Thyroid gland (tissue), 4 donors: ENCODE data around the gene MTA1. TPM values are rescaled to one million over a fixed set of nuclear protein-coding genes. Genes with fewer than 3 reads are reported as not detected.

ENCODE experiments used
- DNase-seq, 2 donors: peaks; one replicate each; pipeline ENCODE4 v3.0.0-alpha.2; 2019
- H3K27ac ChIP-seq, 3 donors: fragments of 200-600 bp; sonication (generic); 1 replicate in 2 of 3; 2 replicates in 1 of 3; pipeline ENCODE4 v1.5.1; 2016 to 2019; ENCODE audit warnings: mild to moderate bottlenecking in 1 of 3, moderate library complexity in 1 of 3
- H3K27me3 ChIP-seq: fragments of 200-600 bp; sonication (generic); one replicate; pipeline ENCODE4 v1.5.1; 2019
- H3K36me3 ChIP-seq, 2 donors: fragments of 200-600 bp; sonication (generic); one replicate each; pipeline ENCODE4 v1.5.1; 2016 to 2019
- H3K4me1 ChIP-seq, 2 donors: fragments of 200-600 bp; sonication (generic); one replicate each; pipeline ENCODE4 v1.5.1; 2017 to 2019
- H3K4me3 ChIP-seq, 3 donors: fragments of 200-600 bp; sonication (generic); replicated peaks in 1 of 3; 1 replicate in 2 of 3; 2 replicates in 1 of 3; pipeline ENCODE4 v1.5.1; 2016; ENCODE audit warnings: mild to moderate bottlenecking in 1 of 3
- H3K9me3 ChIP-seq: fragments of 200-600 bp; sonication (generic); one replicate; pipeline ENCODE4 v1.5.1; 2017
- CTCF ChIP-seq, 6 experiments: fragments of 200-600 bp in 3 of 6; fragments of 450-650 bp in 3 of 6; sonication (generic) in 3 of 6; IDR thresholded peaks; one replicate each; pipeline ENCODE4 v1.5.1; 2016 to 2019; ENCODE audit warnings: antibody characterized with exemption in 6 of 6, mild to moderate bottlenecking in 2 of 6, inconsistent platforms in 1 of 6, moderate library complexity in 1 of 6
- POLR2A ChIP-seq, 2 donors: fragments of 450-650 bp; IDR thresholded peaks; one replicate each; pipeline ENCODE4 v1.6.1; 2017; ENCODE audit warnings: antibody characterized with exemption in 2 of 2, mild to moderate bottlenecking in 2 of 2, moderate library complexity in 1 of 2
- WGBS, 2 donors: methylation state at CpG; one replicate each; pipeline ENCODE4 v1.1.5; 2017; 5-methylcytosine and 5-hydroxymethylcytosine counted together
- intact Hi-C: fragments of 100-400 bp; cut with DNase I; formaldehyde crosslinking; loops from one replicate; pipeline ENCODE4 v1.15.1; 2023
- total RNA-seq, 4 donors: library from RNA; depleted of rRNA; stranded (reverse); fragments of >200 nt; gene quantifications; one replicate each; pipeline ENCODE4 v1.2.3, GENCODE V29; 2016

MTA1 gene
- total RNA-seq, 4 donors from 2014 or later = 66.2 to 111 (median 90.0) TPM

- Histone ChIP-seq H3K36me3 (no peaks in the 10 kb centered on the region), H3K9me3 (no peaks in the 10 kb centered on the region), H3K4me1 (peaks cover 3 to 16% of the 10 kb centered on the region in 2 donors), H3K27ac (no peak overlapping the region), H3K4me3 (no peak overlapping the region), H3K27me3 (no peaks in the 10 kb centered on the region)
- DNase-seq = no peak
- TF ChIP-seq POLR2A (IDR thresholded peaks at IDR 0.05) (no peak), CTCF (IDR thresholded peaks at IDR 0.05) (no peak)
- WGBS, 2 donors = 94 to 95% methylated on average over 9 of the region's 9 CpGs
- intact Hi-C loops = no loop called here
These were observed 8.4 kb downstream of the MTA1 start for GRCh38 chr14:105427936-105428485.

DNA sequence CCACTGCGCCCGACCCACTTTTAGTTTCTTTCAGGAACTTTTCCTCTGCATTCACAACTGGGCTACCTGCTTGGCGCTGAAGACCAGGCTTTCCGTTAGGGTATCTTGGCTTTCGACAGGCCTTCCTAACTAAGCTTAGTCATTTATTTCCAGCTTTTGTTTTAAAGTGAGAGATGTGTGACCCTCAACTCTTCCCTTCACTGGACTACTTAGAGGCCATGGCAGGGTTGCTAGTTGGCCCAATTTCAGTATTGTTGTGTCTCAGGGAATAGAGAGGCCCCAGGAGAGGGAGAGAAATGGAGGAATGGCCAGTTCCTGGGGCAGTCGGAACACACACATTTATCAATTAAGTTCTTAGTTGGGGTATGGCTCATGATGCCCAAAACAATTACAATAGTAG, 10.4 kb downstream of the MTA1 start:
- Histone ChIP-seq H3K27ac (no peak overlapping the region), H3K9me3 (no peaks in the 10 kb centered on the region), H3K27me3 (no peaks in the 10 kb centered on the region), H3K4me3 (no peak overlapping the region), H3K4me1 (peaks cover 3 to 16% of the 10 kb centered on the region in 2 donors), H3K36me3 (no peaks in the 10 kb centered on the region)
- TF ChIP-seq POLR2A (IDR thresholded peaks at IDR 0.05) (no peak), CTCF (IDR thresholded peaks at IDR 0.05) (no peak)
- intact Hi-C loops = no loop called here
- DNase-seq = no peak
- WGBS, 2 donors = 85 to 91% methylated on average over 6 of the region's 6 CpGs

GRCh38 chr14:105430565-105430964, 10.9 kb downstream of the MTA1 start:
- Histone ChIP-seq H3K27me3 (no peaks in the 10 kb centered on the region), H3K4me1 (peaks cover 3 to 16% of the 10 kb centered on the region in 2 donors), H3K36me3 (no peaks in the 10 kb centered on the region), H3K4me3 (no peak overlapping the region), H3K9me3 (no peaks in the 10 kb centered on the region), H3K27ac (peak overlapping the region in 1 of 3 donors; percentile 13)
- intact Hi-C loops = no loop called here
- 80 to 82% methylated on average over 9 of the region's 9 CpGs for WGBS, 2 donors
- DNase-seq = peak in 1 of 2 donors; percentile 30
- TF ChIP-seq CTCF (IDR thresholded peaks at IDR 0.05) (no peak), POLR2A (IDR thresholded peaks at IDR 0.05) (no peak)

DNA sequence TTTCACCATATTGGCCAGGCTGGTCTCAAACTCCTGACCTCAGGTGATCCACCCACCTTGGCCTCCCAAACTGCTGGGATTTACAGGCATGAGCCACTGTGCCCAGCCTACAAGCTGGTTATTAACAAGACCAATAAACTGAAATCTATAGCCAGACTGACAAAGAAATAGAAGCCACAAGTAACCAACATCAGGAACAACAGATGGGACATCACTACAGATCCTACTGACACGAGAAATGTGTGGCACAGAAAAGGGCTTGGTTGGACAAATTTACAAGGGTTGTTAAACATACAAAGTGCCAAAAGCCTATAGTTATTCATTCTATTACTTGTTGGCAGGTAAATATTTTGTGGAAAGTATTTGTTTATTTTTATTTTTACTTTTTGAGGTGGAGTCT, 11.6 kb downstream of the MTA1 start:
- Histone ChIP-seq H3K27ac (peak overlapping the region in 1 of 3 donors; percentile 13), H3K4me1 (peaks cover 3 to 17% of the 10 kb centered on the region in 2 donors), H3K4me3 (no peak overlapping the region), H3K36me3 (no peaks in the 10 kb centered on the region), H3K9me3 (no peaks in the 10 kb centered on the region), H3K27me3 (no peaks in the 10 kb centered on the region)
- no peak for TF ChIP-seq POLR2A (IDR thresholded peaks at IDR 0.05)
- no peak for DNase-seq
- intact Hi-C loops = no loop called here
- 97 to 98% methylated on average over 1 of the region's 1 CpG for WGBS, 2 donors

DNA sequence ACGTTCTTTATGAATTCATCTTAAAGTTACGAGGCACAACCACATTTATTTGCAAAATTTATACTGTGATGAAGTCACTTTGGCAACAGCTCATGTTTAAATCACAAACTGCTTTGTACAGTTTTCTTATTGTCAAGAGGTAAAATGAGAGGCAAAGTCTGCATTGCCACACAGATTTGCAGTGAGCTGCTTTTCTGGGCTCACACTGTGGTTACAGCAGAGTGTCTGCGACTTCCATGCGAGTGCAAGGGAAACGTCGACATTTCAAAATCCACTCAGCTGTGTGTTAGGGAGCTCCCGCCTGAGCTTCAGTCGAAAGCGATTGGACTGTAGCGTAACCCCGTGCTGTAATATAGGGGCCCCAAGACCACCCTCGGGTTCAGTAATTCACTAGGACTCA, 13.0 kb downstream of the MTA1 start:
- Histone ChIP-seq H3K27ac (no peak overlapping the region), H3K9me3 (no peaks in the 10 kb centered on the region), H3K4me1 (peaks cover 3 to 21% of the 10 kb centered on the region in 2 donors), H3K27me3 (no peaks in the 10 kb centered on the region), H3K36me3 (no peaks in the 10 kb centered on the region), H3K4me3 (no peak overlapping the region)
- 86 to 87% methylated on average over 12 of the region's 12 CpGs for WGBS, 2 donors
- intact Hi-C loops = no loop called here
- TF ChIP-seq CTCF (IDR thresholded peaks at IDR 0.05) (no peak), POLR2A (IDR thresholded peaks at IDR 0.05) (no peak)
- no peak for DNase-seq
